Body of pancreas (tissue), 4 donors: ENCODE results near the gene RFX4. TPM values are rescaled to one million over a fixed set of nuclear protein-coding genes. Genes with fewer than 3 reads are reported as not detected.

Source experiments
- ATAC-seq: fragments of 150-250 bp; one replicate; pipeline ENCODE4 v1.9.1; 2016
- DNase-seq, 4 donors: peaks; one replicate each; pipeline ENCODE4 v3.0.0-alpha.2; 2019
- H3K27ac ChIP-seq, 4 donors: fragments of 200-600 bp; sonication (generic); 1 replicate in 3 of 4; 2 replicates in 1 of 4; pipeline versions ENCODE4 v1.5.1 to v1.6.1; 2016 to 2019; ENCODE audit warnings: mild to moderate bottlenecking in 1 of 4, mixed read lengths in 1 of 4, moderate library complexity in 1 of 4
- H3K27me3 ChIP-seq, 2 donors: fragments of 200-600 bp; sonication (generic); one replicate each; pipeline ENCODE4 v1.6.0; 2016; ENCODE audit warnings: mild to moderate bottlenecking in 1 of 2
- H3K36me3 ChIP-seq, 2 donors: fragments of 200-600 bp; sonication (generic); replicated peaks in 1 of 2; 2 replicates each; pipeline ENCODE4 v1.5.1; 2016; ENCODE audit warnings: low read depth in 2 of 2; ENCODE audit not compliant: insufficient read depth in 1 of 2
- H3K4me1 ChIP-seq: fragments of 200-600 bp; sonication (generic); one replicate; pipeline ENCODE4 v1.6.0; 2016
- H3K4me3 ChIP-seq, 2 donors: fragments of 200-600 bp; sonication (generic); 1 replicate in 1 of 2; 2 replicates in 1 of 2; pipeline ENCODE4 v1.5.1; 2016 to 2019
- H3K9me3 ChIP-seq, 3 donors: fragments of 200-600 bp; sonication (generic); 1 replicate in 2 of 3; 2 replicates in 1 of 3; pipeline ENCODE4 v1.5.1; 2016
- CTCF ChIP-seq, 7 experiments: fragments of 450-650 bp in 4 of 7; fragments of 200-600 bp in 3 of 7; sonication (generic) in 3 of 7; IDR thresholded peaks; one replicate each; pipeline ENCODE4 v1.5.1; 2016 to 2019; ENCODE audit warnings: antibody characterized with exemption in 7 of 7
- POLR2A ChIP-seq, 3 donors: fragments of 450-650 bp; IDR thresholded peaks; one replicate each; pipeline ENCODE4 v1.6.1; 2016; ENCODE audit warnings: antibody characterized with exemption in 3 of 3, mild to moderate bottlenecking in 2 of 3
- WGBS, 2 donors: methylation state at CpG; one replicate each; pipeline ENCODE4 v1.1.5; 2017; 5-methylcytosine and 5-hydroxymethylcytosine counted together
- intact Hi-C: fragments of 100-400 bp; cut with DNase I; formaldehyde crosslinking; loops from one replicate; pipeline ENCODE4 v1.15.1; 2023
- total RNA-seq, 2 donors: library from RNA; depleted of rRNA; stranded (reverse); fragments of >200 nt; gene quantifications; one replicate each; pipeline ENCODE4 v1.1.0, GENCODE V29; 2016

The RFX4 gene
- total RNA-seq, 2 donors from 2014 or later, result not detected

- TF ChIP-seq CTCF (IDR thresholded peaks at IDR 0.05) (no peak), POLR2A (IDR thresholded peaks at IDR 0.05) (no peak)
- DNase-seq (no peak), ATAC-seq (peak; percentile 3)
- no peaks in the 10 kb centered on the region for H3K27me3 ChIP-seq
- 71 to 76% methylated on average over 2 of the region's 2 CpGs for WGBS, 2 donors
- no peaks in the 10 kb centered on the region for H3K36me3 ChIP-seq
- intact Hi-C loops, result no loop called here
- H3K27ac ChIP-seq, result peak overlapping the region in 1 of 4 donors; percentile 88
- H3K4me3 ChIP-seq, result no peak overlapping the region
- H3K4me1 ChIP-seq, result peaks cover 13% of the 10 kb centered on the region
- no peaks in the 10 kb centered on the region for H3K9me3 ChIP-seq
Measured at GRCh38 chr12:106648736-106649135, 65.9 kb downstream of the RFX4 start.

GRCh38 chr12:106651552-106651951, 68.7 kb downstream of the RFX4 start:
- H3K36me3 ChIP-seq, result no peaks in the 10 kb centered on the region
- H3K4me3 ChIP-seq, result no peak overlapping the region
- WGBS, 2 donors, result 85% methylated on average over 2 of the region's 2 CpGs
- no peaks in the 10 kb centered on the region for H3K9me3 ChIP-seq
- no peak for DNase-seq
- TF ChIP-seq POLR2A (IDR thresholded peaks at IDR 0.05) (no peak), CTCF (IDR thresholded peaks at IDR 0.05) (no peak)
- peaks cover 13% of the 10 kb centered on the region for H3K4me1 ChIP-seq
- no peak overlapping the region for H3K27ac ChIP-seq
- intact Hi-C loops, result no loop called here
- no peak for ATAC-seq
- H3K27me3 ChIP-seq, result no peaks in the 10 kb centered on the region

- ATAC-seq (no peak), DNase-seq (no peak)
- intact Hi-C loops, result no loop called here
- 74 to 83% methylated on average over 7 of the region's 7 CpGs for WGBS, 2 donors
- Histone ChIP-seq H3K27ac (no peak overlapping the region), H3K4me1 (peaks cover 13% of the 10 kb centered on the region), H3K27me3 (no peaks in the 10 kb centered on the region), H3K4me3 (no peak overlapping the region), H3K36me3 (no peaks in the 10 kb centered on the region), H3K9me3 (no peaks in the 10 kb centered on the region)
- TF ChIP-seq POLR2A (IDR thresholded peaks at IDR 0.05), result no peak
- TF ChIP-seq CTCF (IDR thresholded peaks at IDR 0.05), result no peak
Measured at GRCh38 chr12:106652510-106653015, 69.8 kb downstream of the RFX4 start.

GRCh38 chr12:106655577-106655976, 72.8 kb downstream of the RFX4 start:
- intact Hi-C loops, result no loop called here
- H3K36me3 ChIP-seq, result no peaks in the 10 kb centered on the region
- TF ChIP-seq CTCF (IDR thresholded peaks at IDR 0.05), result no peak
- no peak for TF ChIP-seq POLR2A (IDR thresholded peaks at IDR 0.05)

GRCh38 chr12:106657488-106657887, 74.7 kb downstream of the RFX4 start:
- Histone ChIP-seq H3K36me3 (no peaks in the 10 kb centered on the region), H3K4me3 (no peak overlapping the region), H3K27me3 (no peaks in the 10 kb centered on the region), H3K4me1 (no peaks in the 10 kb centered on the region), H3K9me3 (no peaks in the 10 kb centered on the region), H3K27ac (no peak overlapping the region)
- intact Hi-C loops, result no loop called here
- no peak for DNase-seq
- ATAC-seq, result no peak
- no peak for TF ChIP-seq POLR2A (IDR thresholded peaks at IDR 0.05)
- TF ChIP-seq CTCF (IDR thresholded peaks at IDR 0.05), result no peak
- 54 to 69% methylated on average over 3 of the region's 3 CpGs for WGBS, 2 donors

More at GRCh38 chr12:106655577-106655976, 72.8 kb downstream of the RFX4 start:
- Histone ChIP-seq H3K9me3 (no peaks in the 10 kb centered on the region), H3K4me3 (no peak overlapping the region), H3K27ac (no peak overlapping the region), H3K4me1 (no peaks in the 10 kb centered on the region), H3K27me3 (no peaks in the 10 kb centered on the region)
- WGBS, 2 donors, result 73 to 74% methylated on average over 3 of the region's 3 CpGs
- ATAC-seq (no peak), DNase-seq (no peak)
